DOHH2 (cell line): ENCODE data around the gene KRTAP5-6.

Source experiments
- H3F3A ChIP-seq: fragments of 200-600 bp; sonication (generic), shearing (Covaris generic); 2 replicates; pipeline ENCODE4 v1.6.0; 2016; ENCODE audit warnings: antibody characterized with exemption, mild to moderate bottlenecking; ENCODE audit not compliant: control insufficient read depth, insufficient read depth
- H3K27ac ChIP-seq: fragments of 200-600 bp; sonication (generic); 2 replicates; pipeline ENCODE4 v1.5.1; 2014; ENCODE audit warnings: low read depth, mild to moderate bottlenecking, low read length, moderate library complexity
- H3K27me3 ChIP-seq: fragments of 200-600 bp; sonication (generic); 2 replicates; pipeline ENCODE4 v1.6.1; 2014; ENCODE audit warnings: mild to moderate bottlenecking, low read length, mixed read lengths; ENCODE audit not compliant: control insufficient read depth
- H3K36me3 ChIP-seq: fragments of 200-600 bp; sonication (generic); 2 replicates; pipeline ENCODE4 v1.6.1; 2014; ENCODE audit warnings: mild to moderate bottlenecking, low read length, moderate library complexity, mixed read lengths; ENCODE audit not compliant: control insufficient read depth
- H3K4me1 ChIP-seq: fragments of 200-600 bp; sonication (generic); 2 replicates; pipeline ENCODE4 v1.6.1; 2014; ENCODE audit warnings: mild to moderate bottlenecking, low read length, mixed read lengths; ENCODE audit not compliant: control insufficient read depth
- H3K4me2 ChIP-seq: fragments of 200-600 bp; sonication (generic); 2 replicates; pipeline ENCODE4 v1.6.0; 2014; ENCODE audit warnings: mild to moderate bottlenecking, low read length, moderate library complexity
- H3K4me3 ChIP-seq: fragments of 200-600 bp; sonication (generic); 2 replicates; pipeline ENCODE4 v1.5.1; 2014; ENCODE audit warnings: mild to moderate bottlenecking, low read length, mixed read lengths
- H3K79me2 ChIP-seq: fragments of 200-600 bp; sonication (generic); 2 replicates; pipeline ENCODE4 v1.6.1; 2014; ENCODE audit warnings: mild to moderate bottlenecking, low read length, mixed read lengths; ENCODE audit not compliant: control insufficient read depth
- H3K9me2 ChIP-seq: fragments of 200-600 bp; sonication (generic); replicated peaks from 2 replicates; pipeline ENCODE4 v1.6.1; 2014; ENCODE audit warnings: mild to moderate bottlenecking, low read length, mixed read lengths; ENCODE audit not compliant: control insufficient read depth
- H3K9me3 ChIP-seq: fragments of 200-600 bp; sonication (generic); 2 replicates; pipeline ENCODE4 v1.6.1; 2014; ENCODE audit warnings: antibody characterized with exemption, low read length, mixed read lengths; ENCODE audit not compliant: control insufficient read depth, insufficient read depth
- H4K20me1 ChIP-seq: fragments of 200-600 bp; sonication (generic); 2 replicates; pipeline ENCODE4 v1.6.0; 2014; ENCODE audit warnings: low read depth, mild to moderate bottlenecking, antibody characterized with exemption, low read length, moderate library complexity; ENCODE audit not compliant: control insufficient read depth, insufficient read depth
- CTCF ChIP-seq: fragments of 200-600 bp; sonication (generic); IDR thresholded peaks from one replicate; pipeline ENCODE4 v1.5.1; 2014; ENCODE audit warnings: antibody characterized with exemption, mild to moderate bottlenecking, low read depth, low read length; ENCODE audit not compliant: poor library complexity, severe bottlenecking
- EZH2phosphoT487 ChIP-seq: fragments of 200-600 bp; sonication (generic); IDR thresholded peaks from 2 replicates; pipeline ENCODE4 v1.6.1; 2017; ENCODE audit warnings: borderline replicate concordance, mild to moderate bottlenecking, antibody characterized with exemption, low read length, moderate library complexity, mixed read lengths

The KRTAP5-6 gene

GRCh38 chr11:1650034-1650917 lies 46.7 kb upstream of the KRTAP5-6 start:
- peaks cover 4% of the 10 kb centered on the region; the same call in 1 of the 2 replicates for H3K27me3 ChIP-seq

GRCh38 chr11:1650918-1651262 lies 46.1 kb upstream of the KRTAP5-6 start:
- Histone ChIP-seq H3K79me2 (no peaks in the 10 kb centered on the region), H3K4me2 (no peak overlapping the region), H3K9me3 (no peaks in the 10 kb centered on the region), H3K9me2 (no peaks in the 10 kb centered on the region), H3K36me3 (no peaks in the 10 kb centered on the region), H4K20me1 (no peaks in the 10 kb centered on the region), H3K27ac (no peak overlapping the region), H3K27me3 (peaks cover 4% of the 10 kb centered on the region; the same call in 1 of the 2 replicates), H3F3A (no peaks in the 10 kb centered on the region), H3K4me3 (no peak overlapping the region), H3K4me1 (no peaks in the 10 kb centered on the region)
- TF ChIP-seq CTCF, result no peak
- TF ChIP-seq EZH2phosphoT487, result no peak

More at GRCh38 chr11:1650034-1650917, 46.7 kb upstream of the KRTAP5-6 start:
- Histone ChIP-seq H3K4me1 (no peaks in the 10 kb centered on the region), H3K4me2 (no peak overlapping the region), H3K36me3 (no peaks in the 10 kb centered on the region), H4K20me1 (no peaks in the 10 kb centered on the region; the same call in 1 of the 2 replicates), H3K9me3 (no peaks in the 10 kb centered on the region), H3K79me2 (no peaks in the 10 kb centered on the region), H3K4me3 (no peak overlapping the region), H3F3A (no peaks in the 10 kb centered on the region), H3K27ac (no peak overlapping the region), H3K9me2 (no peaks in the 10 kb centered on the region)
- no peak for TF ChIP-seq CTCF
- no peak for TF ChIP-seq EZH2phosphoT487

- no peaks in the 10 kb centered on the region for H3K4me1 ChIP-seq
- no peaks in the 10 kb centered on the region for H3F3A ChIP-seq
- no peak for TF ChIP-seq CTCF
- no peak for TF ChIP-seq EZH2phosphoT487
- H3K36me3 ChIP-seq, result no peaks in the 10 kb centered on the region
- no peaks in the 10 kb centered on the region for H3K9me3 ChIP-seq
- no peaks in the 10 kb centered on the region for H3K79me2 ChIP-seq
- H3K4me3 ChIP-seq, result no peak overlapping the region
- H3K9me2 ChIP-seq, result no peaks in the 10 kb centered on the region
- H4K20me1 ChIP-seq, result no peaks in the 10 kb centered on the region
- H3K27me3 ChIP-seq, result peaks cover 4% of the 10 kb centered on the region; the same call in 1 of the 2 replicates
- no peak overlapping the region for H3K27ac ChIP-seq
- H3K4me2 ChIP-seq, result no peak overlapping the region
These were observed 45.5 kb upstream of the KRTAP5-6 start for GRCh38 chr11:1651411-1651980.
